Effector memory CD4-positive, alpha-beta T cell (primary cell): ENCODE results near the gene RNF183.

ENCODE experiments used
- DNase-seq, 3 donors: peaks; one replicate each; pipeline ENCODE4 v3.0.0-alpha.2; 2020
- H3K27ac ChIP-seq: 2 replicates; pipeline ENCODE4 v1.7.0; 2013; ENCODE audit warnings: mild to moderate bottlenecking, low read length, moderate library complexity; ENCODE audit not compliant: insufficient read depth, poor library complexity, severe bottlenecking
- H3K27me3 ChIP-seq: replicated peaks from 2 replicates; pipeline ENCODE4 v1.7.0; 2013; ENCODE audit warnings: mild to moderate bottlenecking, low read length; ENCODE audit not compliant: insufficient read depth, control insufficient read depth, poor library complexity, severe bottlenecking
- H3K36me3 ChIP-seq: 2 replicates; pipeline ENCODE4 v1.7.0; 2013; ENCODE audit warnings: mild to moderate bottlenecking, low read length, moderate library complexity; ENCODE audit not compliant: control insufficient read depth, insufficient read depth
- H3K4me1 ChIP-seq: 2 replicates; pipeline ENCODE4 v1.7.0; 2013; ENCODE audit warnings: low read length, mild to moderate bottlenecking; ENCODE audit not compliant: control insufficient read depth, insufficient read depth, poor library complexity, severe bottlenecking
- H3K4me3 ChIP-seq: 2 replicates; pipeline ENCODE4 v1.7.0; 2013; ENCODE audit warnings: low read length, low read depth, mild to moderate bottlenecking; ENCODE audit not compliant: insufficient read depth, poor library complexity, severe bottlenecking
- H3K9me3 ChIP-seq: 2 replicates; pipeline ENCODE4 v1.7.0; 2013; ENCODE audit warnings: mild to moderate bottlenecking, low read length, moderate library complexity; ENCODE audit not compliant: control insufficient read depth

RNF183 gene

DNA sequence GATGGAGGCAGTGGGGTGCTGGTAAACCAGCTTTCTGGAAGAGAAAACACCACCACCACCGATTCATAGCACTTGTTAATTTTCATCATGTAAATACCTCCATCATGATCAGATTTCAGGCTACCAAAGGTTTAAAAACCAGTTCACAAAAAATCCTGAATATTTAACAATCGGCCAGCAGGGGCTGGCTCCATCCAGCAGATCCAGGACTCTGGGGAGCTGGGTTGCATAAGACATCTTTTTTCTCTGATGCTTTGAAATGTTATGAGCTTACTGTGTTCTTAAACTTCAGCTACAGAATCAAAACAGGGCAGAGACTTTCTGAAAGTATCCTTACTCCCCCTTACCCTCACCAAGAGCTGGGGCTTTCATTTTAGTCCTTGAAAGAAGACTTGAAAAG lies 14.6 kb upstream of the RNF183 start:
- DNase-seq: no peak
- H3K4me3 ChIP-seq: no peak overlapping the region
- no peak overlapping the region for H3K27ac ChIP-seq
- no peaks in the 10 kb centered on the region for H3K36me3 ChIP-seq
- no peaks in the 10 kb centered on the region for H3K9me3 ChIP-seq
- no peaks in the 10 kb centered on the region for H3K4me1 ChIP-seq
- no peaks in the 10 kb centered on the region for H3K27me3 ChIP-seq

DNA sequence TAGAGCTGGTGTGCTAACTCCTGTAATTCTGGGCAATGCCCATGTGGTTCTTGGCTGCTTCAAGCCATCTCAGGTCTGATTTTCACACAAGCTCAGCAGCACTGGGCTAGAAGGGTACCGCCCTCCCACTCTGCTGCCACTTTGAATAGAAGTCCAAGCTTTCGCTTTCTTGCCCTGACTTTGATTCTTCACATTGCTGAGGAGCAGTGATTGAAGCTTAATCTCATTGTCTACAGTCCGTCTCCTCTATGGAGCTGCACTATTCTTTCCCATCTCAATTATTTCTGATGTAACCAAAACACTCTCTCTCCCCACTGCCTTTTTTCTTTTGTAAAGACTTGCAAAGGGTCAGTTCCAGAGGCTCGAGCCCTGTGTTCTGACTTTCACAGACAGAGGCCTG lies 12.9 kb upstream of the RNF183 start:
- H3K36me3 ChIP-seq: no peaks in the 10 kb centered on the region
- H3K4me3 ChIP-seq: no peak overlapping the region
- H3K4me1 ChIP-seq: no peaks in the 10 kb centered on the region
- H3K27ac ChIP-seq: no peak overlapping the region
- H3K27me3 ChIP-seq: no peaks in the 10 kb centered on the region
- DNase-seq: no peak
- H3K9me3 ChIP-seq: no peaks in the 10 kb centered on the region

DNA sequence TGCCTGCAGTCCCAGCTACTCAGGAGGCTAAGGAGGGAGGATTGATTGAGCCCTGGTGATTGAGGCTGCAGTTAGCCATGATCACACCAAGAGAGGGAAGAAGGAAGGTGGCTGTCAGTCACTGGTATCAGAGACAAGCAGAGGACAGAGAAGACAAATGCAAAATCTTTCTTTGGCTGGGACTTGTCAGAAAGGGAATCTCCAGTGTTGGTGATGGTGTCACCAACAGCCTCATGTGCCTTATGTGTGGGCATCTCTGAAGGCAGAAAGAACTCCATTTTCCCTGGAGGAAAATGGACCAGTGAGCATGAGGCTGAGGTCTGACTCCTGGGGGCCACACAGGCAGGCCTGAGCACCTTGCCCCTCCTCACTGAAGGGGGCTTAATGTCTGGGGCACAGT lies 12.1 kb upstream of the RNF183 start:
- H3K27ac ChIP-seq: no peak overlapping the region
- H3K27me3 ChIP-seq: no peaks in the 10 kb centered on the region
- no peaks in the 10 kb centered on the region for H3K9me3 ChIP-seq
- no peaks in the 10 kb centered on the region for H3K4me1 ChIP-seq
- H3K36me3 ChIP-seq: no peaks in the 10 kb centered on the region
- no peak overlapping the region for H3K4me3 ChIP-seq
- no peak for DNase-seq

DNA sequence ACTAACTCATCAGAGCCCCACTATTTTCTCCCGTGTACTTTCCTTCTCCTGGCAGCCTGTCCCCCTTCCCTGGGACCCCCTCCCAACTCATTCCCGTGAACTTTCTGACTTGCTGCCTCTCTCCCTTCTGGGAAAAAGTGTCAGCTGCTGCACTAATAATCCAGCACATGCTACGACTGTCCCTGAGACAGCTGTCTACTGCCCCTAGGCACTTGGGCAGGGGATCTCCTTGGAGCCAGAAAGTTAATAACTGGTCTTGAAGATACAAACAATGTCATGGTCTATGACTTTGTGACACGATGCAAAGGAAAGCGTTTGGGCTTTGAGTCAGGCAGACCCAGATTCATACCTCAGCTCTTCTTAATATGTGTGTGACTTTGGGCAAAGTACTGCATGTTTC lies 10.1 kb upstream of the RNF183 start:
- Histone ChIP-seq H3K27ac (no peak overlapping the region), H3K4me1 (no peaks in the 10 kb centered on the region), H3K9me3 (no peaks in the 10 kb centered on the region), H3K27me3 (no peaks in the 10 kb centered on the region), H3K36me3 (no peaks in the 10 kb centered on the region), H3K4me3 (no peak overlapping the region)
- DNase-seq: no peak

DNA sequence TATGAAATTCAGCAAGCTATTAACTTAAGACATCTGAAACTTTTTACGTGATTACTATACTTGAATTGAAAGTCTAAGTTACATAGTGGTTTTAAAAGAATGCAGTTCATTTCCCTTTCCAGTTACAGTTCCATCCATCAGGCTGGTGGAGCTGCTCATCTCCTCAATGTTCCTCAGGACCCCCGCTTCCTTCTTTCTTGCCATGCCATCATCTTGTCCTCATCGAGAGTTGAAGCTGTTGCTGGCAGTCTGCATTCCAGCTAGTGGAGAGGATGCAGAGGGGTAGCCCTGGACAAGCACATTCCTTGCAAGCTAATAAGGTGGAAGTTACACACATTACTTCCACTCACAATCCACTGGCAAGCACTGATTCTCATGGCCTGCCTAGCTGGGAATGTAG lies 8.8 kb upstream of the RNF183 start:
- Histone ChIP-seq H3K9me3 (no peaks in the 10 kb centered on the region), H3K27ac (no peak overlapping the region), H3K27me3 (no peaks in the 10 kb centered on the region), H3K4me1 (no peaks in the 10 kb centered on the region), H3K4me3 (no peak overlapping the region), H3K36me3 (no peaks in the 10 kb centered on the region)
- DNase-seq: no peak

DNA sequence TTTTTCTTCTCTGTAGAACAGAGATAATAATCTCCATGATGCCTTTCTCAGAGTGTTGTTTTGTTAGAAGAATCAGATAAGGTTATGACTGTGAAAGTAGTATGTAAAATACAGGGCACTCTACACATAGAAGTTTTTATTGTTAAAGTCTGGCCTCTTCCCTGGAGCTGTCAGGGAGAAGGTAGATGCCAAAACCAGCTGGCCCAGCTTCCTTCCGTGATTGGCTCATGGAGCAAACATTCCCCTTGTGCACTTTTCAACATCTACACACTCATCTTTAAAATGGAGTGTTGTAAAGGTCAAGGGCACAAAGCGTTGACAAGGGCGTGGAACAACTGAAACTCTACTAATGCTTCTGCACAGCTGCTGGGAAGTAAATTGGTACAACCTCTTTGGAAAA lies 7.4 kb upstream of the RNF183 start:
- Histone ChIP-seq H3K4me1 (no peaks in the 10 kb centered on the region), H3K9me3 (no peaks in the 10 kb centered on the region), H3K27me3 (no peaks in the 10 kb centered on the region), H3K36me3 (no peaks in the 10 kb centered on the region), H3K27ac (no peak overlapping the region), H3K4me3 (no peak overlapping the region)
- DNase-seq: no peak

DNA sequence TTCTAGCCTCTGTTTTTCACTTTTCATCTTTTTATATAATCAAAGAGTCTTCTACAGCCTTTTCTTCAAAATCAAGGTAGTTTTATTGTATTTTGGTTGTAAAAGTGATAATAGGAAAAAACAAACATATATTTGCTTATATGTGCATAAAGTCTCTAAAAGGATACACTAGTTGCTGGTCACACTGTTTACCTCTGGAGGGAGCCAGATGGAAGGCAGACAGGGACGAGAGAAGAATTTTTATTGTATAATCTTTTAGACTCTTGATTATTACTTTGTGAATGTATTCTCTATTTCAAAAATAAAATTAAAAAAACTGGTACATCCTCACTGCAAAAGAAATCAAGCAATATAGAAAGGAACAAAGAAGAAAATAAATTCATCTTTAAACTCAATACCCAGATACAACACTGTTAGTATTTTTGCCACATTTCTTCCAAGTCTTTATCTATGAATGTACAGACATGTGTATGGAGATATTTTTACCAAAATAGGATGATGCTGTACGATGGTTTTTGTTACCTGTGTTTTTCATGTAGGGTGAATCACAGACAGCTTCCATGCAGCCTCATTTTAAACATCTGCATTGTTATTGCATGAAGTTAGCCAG lies 6.1 kb upstream of the RNF183 start:
- DNase-seq: no peak
- no peaks in the 10 kb centered on the region for H3K4me1 ChIP-seq

DNA sequence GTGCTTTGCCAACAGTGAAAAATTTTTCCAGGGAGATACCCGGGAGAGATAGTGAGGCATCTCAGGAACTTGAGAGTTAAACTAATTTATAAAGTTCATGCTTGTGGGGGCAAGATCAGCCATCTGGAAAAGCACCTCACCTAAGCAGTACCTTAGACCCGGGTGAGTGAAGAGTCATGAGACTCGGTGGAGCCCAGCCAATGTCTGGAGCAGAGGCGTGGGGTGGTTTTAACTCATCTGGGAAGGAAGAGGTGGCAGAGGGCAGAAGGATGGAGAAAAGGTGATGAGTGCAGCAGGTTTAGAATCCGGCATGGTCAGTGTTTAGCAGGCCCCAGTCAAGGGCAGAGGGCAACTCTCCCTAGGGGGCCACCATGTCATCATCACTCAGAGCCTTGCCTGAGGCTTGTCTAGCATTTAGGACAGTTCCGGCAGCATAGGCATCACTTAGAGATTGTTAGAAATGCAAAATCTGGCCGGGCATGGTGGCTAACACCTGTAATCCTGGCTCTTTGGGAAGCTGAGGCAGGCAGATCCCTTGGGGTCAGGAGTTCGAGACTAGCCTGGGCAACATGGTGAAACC lies 4.3 kb upstream of the RNF183 start:
- no peak for DNase-seq
- no peak overlapping the region for H3K4me3 ChIP-seq
- no peak overlapping the region for H3K27ac ChIP-seq
- H3K9me3 ChIP-seq: no peaks in the 10 kb centered on the region
- no peaks in the 10 kb centered on the region for H3K27me3 ChIP-seq
- H3K4me1 ChIP-seq: no peaks in the 10 kb centered on the region
- H3K36me3 ChIP-seq: no peaks in the 10 kb centered on the region

More for the DNA sequence above, 6.1 kb upstream of the RNF183 start:
- Histone ChIP-seq H3K27ac (no peak overlapping the region), H3K36me3 (no peaks in the 10 kb centered on the region), H3K27me3 (no peaks in the 10 kb centered on the region), H3K4me3 (no peak overlapping the region), H3K9me3 (no peaks in the 10 kb centered on the region)

DNA sequence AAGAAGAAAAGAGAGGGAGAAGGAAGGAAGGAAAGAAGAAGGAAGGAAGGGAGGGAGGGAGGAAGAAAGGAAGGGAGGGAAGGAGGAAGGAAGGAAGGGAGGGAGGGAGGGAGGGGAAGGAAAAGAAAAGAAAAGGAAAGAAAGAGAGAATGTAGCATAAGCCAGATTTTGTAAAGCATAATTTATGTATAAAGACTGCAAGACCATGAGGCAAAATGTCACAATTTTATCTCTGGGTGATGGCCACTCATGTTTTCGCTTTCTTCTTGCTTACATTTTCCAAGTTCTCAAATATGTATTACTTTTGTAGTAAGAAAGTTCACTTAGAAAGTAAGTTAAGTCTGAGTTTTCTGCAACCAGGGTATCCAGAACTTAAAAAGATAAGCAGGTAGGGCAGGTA lies 3.4 kb upstream of the RNF183 start:
- Histone ChIP-seq H3K4me3 (no peak overlapping the region), H3K27ac (no peak overlapping the region)
- DNase-seq: no peak

DNA sequence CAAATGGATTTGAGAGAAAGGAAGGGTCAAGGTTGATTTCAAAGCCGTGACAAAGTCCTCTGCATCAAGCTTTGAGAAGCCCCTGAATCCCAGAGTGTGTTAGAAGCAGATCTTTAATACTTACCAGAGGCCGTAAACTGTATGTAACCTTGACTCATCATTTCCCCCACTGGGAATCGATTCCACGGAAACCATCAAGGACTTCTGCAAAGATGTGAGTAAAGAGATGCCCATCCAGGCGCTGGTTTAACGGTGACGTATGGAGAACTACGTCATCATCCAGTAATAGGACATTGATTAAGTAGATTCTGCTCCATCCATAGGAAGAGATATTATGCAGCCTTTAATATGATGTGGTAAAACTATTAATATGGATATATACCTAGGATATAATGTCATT lies 1.6 kb downstream of the RNF183 start:
- no peaks in the 10 kb centered on the region for H3K4me1 ChIP-seq
- H3K9me3 ChIP-seq: no peaks in the 10 kb centered on the region
- no peak overlapping the region for H3K4me3 ChIP-seq
- no peak for DNase-seq
- H3K27me3 ChIP-seq: no peaks in the 10 kb centered on the region
- no peak overlapping the region for H3K27ac ChIP-seq
- no peaks in the 10 kb centered on the region for H3K36me3 ChIP-seq

More for the DNA sequence above, 3.4 kb upstream of the RNF183 start:
- no peaks in the 10 kb centered on the region for H3K27me3 ChIP-seq
- no peaks in the 10 kb centered on the region for H3K9me3 ChIP-seq
- H3K36me3 ChIP-seq: no peaks in the 10 kb centered on the region
- no peaks in the 10 kb centered on the region for H3K4me1 ChIP-seq
